K562 (cell line): ENCODE measurements around the gene SNRNP48. TPM values are rescaled to one million over a fixed set of nuclear protein-coding genes. Genes with fewer than 3 reads are reported as not detected.

Experiments
- ATAC-seq: fragments of 200-7000 bp; cut with Tn5 transposase; 3 replicates; pipeline ENCODE4 v1.9.1; 2020; ENCODE audit warnings: moderate library complexity
- BruUV-seq: library from RNA; stranded (reverse); fragments of 400-500 nt; replicated peaks from 2 replicates; lab custom pipeline; 2021; lab: Mats Ljungman, UMichigan
- CTCF ChIA-PET: fragments of 300-600 bp; formaldehyde crosslinking; extraction: SDS; loops from one replicate; lab custom pipeline; 2021; ENCODE audit warnings: low intra/inter-chr PET ratio; lab: Yijun Ruan, JAX
- POLR2A ChIA-PET: fragments of 300-600, 350-650 bp; sonication (Branson Sonifier 250); formaldehyde crosslinking; extraction: SDS; loops from one replicate; lab custom pipeline; 2021; ENCODE audit warnings: antibody characterized with exemption, inconsistent platforms; lab: Yijun Ruan, JAX
- DNase-seq, 4 experiments: peaks; one replicate each; pipeline versions ENCODE4 v3.0.0 to v3.0.0-alpha.2; 2011 to 2018; ENCODE audit warnings: low spot score in 3 of 4, mixed read lengths in 3 of 4; ENCODE audit errors: extremely low read depth in 1 of 4
- FAIRE-seq: peaks from 2 replicates; lab custom pipeline; 2011; peaks lifted over from hg19 to GRCh38; lab: Jason Lieb, UNC
- H2AFZ ChIP-seq: 2 replicates; pipeline ENCODE4 v1.6.0; 2011; ENCODE audit warnings: low read depth, low read length, control low read depth, inconsistent platforms
- H3K27ac ChIP-seq: fragments of 200-600 bp; 3 replicates; pipeline ENCODE4 v1.8.0; 2011; ENCODE audit warnings: low read depth, mild to moderate bottlenecking, control low read depth, inconsistent platforms, low read length, moderate library complexity, mixed read lengths; ENCODE audit errors: extremely low read depth
- H3K27me3 ChIP-seq, 2 experiments: fragments of 300-600 bp in 1 of 2; 2 replicates in 1 of 2; 3 replicates in 1 of 2; pipeline versions ENCODE4 v1.6.0 to v1.8.0; 2011; ENCODE audit warnings: inconsistent platforms in 2 of 2, low read length in 2 of 2, mild to moderate bottlenecking in 1 of 2, mixed read lengths in 1 of 2, moderate library complexity in 1 of 2; ENCODE audit not compliant: control insufficient read depth in 2 of 2, insufficient read depth in 2 of 2
- H3K36me3 ChIP-seq: fragments of 300-600 bp; 3 replicates; pipeline ENCODE4 v1.8.0; 2011; ENCODE audit warnings: mild to moderate bottlenecking, low read length, inconsistent platforms; ENCODE audit not compliant: control insufficient read depth, insufficient read depth
- H3K4me1 ChIP-seq, 2 experiments: fragments of 200-600 bp in 1 of 2; replicated peaks in 1 of 2; 2 replicates in 1 of 2; 3 replicates in 1 of 2; pipeline versions ENCODE4 v1.5.1 to v1.8.0; 2011; ENCODE audit warnings: inconsistent platforms in 2 of 2, low read length in 2 of 2, mild to moderate bottlenecking in 1 of 2, mixed read lengths in 1 of 2, moderate library complexity in 1 of 2; ENCODE audit not compliant: control insufficient read depth in 2 of 2, insufficient read depth in 2 of 2
- H3K4me2 ChIP-seq: 2 replicates; pipeline ENCODE4 v1.6.1; 2011; ENCODE audit warnings: low read length, control low read depth, inconsistent platforms, mixed read lengths; ENCODE audit not compliant: insufficient read depth
- H3K4me3 ChIP-seq: fragments of 200-600 bp; sonication (generic), shearing (Covaris generic); 2 replicates; pipeline ENCODE4 v1.5.1; 2016; ENCODE audit warnings: control low read depth, inconsistent platforms
- H3K79me2 ChIP-seq: fragments of 200-600 bp; 3 replicates; pipeline ENCODE4 v1.8.0; 2011; ENCODE audit warnings: low read length, inconsistent platforms; ENCODE audit not compliant: control insufficient read depth, insufficient read depth
- H3K9ac ChIP-seq, 2 experiments: 2 replicates each; pipeline versions ENCODE4 v1.6.0 to v1.6.1; 2011; ENCODE audit warnings: low read depth in 2 of 2, low read length in 2 of 2, control low read depth in 1 of 2, inconsistent platforms in 1 of 2, mild to moderate bottlenecking in 1 of 2, mixed read lengths in 1 of 2; ENCODE audit not compliant: insufficient read depth in 1 of 2
- H3K9me1 ChIP-seq: one replicate; pipeline ENCODE4 v1.6.0; 2011; ENCODE audit warnings: inconsistent platforms, mild to moderate bottlenecking, low read length, moderate library complexity; ENCODE audit not compliant: control insufficient read depth, insufficient read depth
- H3K9me3 ChIP-seq: replicated peaks from 2 replicates; pipeline ENCODE4 v1.5.1; 2011; ENCODE audit warnings: low read depth, low read length, inconsistent platforms; ENCODE audit not compliant: control insufficient read depth, insufficient read depth
- H4K20me1 ChIP-seq: replicated peaks from 2 replicates; pipeline ENCODE4 v1.6.1; 2011; ENCODE audit warnings: low read length, inconsistent platforms, mixed read lengths; ENCODE audit not compliant: control insufficient read depth, insufficient read depth
- ARNT ChIP-seq, 2 experiments: fragments of 450-650 bp; IDR thresholded peaks; 2 replicates each; pipeline ENCODE4 v1.6.1; 2016; ENCODE audit warnings: mild to moderate bottlenecking in 1 of 2
- DIDO1 ChIP-seq: fragments of 450-650 bp; IDR thresholded peaks from 2 replicates; pipeline ENCODE4 v1.6.1; 2016; ENCODE audit warnings: low read depth, missing biosample characterization, missing genetic modification characterization
- ERF ChIP-seq: fragments of 450-650 bp; formaldehyde crosslinking; IDR thresholded peaks from 2 replicates; pipeline ENCODE4 v1.4.0; 2020; ENCODE audit warnings: mild to moderate bottlenecking, mixed read lengths
- GATA2 ChIP-seq: sonication (generic); formaldehyde crosslinking; IDR thresholded peaks from 2 replicates; pipeline ENCODE4 v1.4.0; 2020; ENCODE audit warnings: mild to moderate bottlenecking, missing genetic modification reagents
- GTF2F1 ChIP-seq: IDR thresholded peaks from 2 replicates; pipeline ENCODE4 v1.6.1; 2011; ENCODE audit warnings: low read depth, low read length, improper control_type of control experiment
- IRF2 ChIP-seq: sonication (generic); formaldehyde crosslinking; IDR thresholded peaks from 2 replicates; pipeline ENCODE4 v1.8.1; 2022; ENCODE audit warnings: mild to moderate bottlenecking, missing genetic modification reagents
- KLF1 ChIP-seq: fragments of 450-650 bp; IDR thresholded peaks from 2 replicates; pipeline ENCODE4 v1.6.1; 2016; ENCODE audit warnings: missing genetic modification characterization, missing compliant biosample characterization
- KLF13 ChIP-seq: fragments of 450-650 bp; IDR thresholded peaks from 2 replicates; pipeline ENCODE4 v1.6.1; 2016; ENCODE audit warnings: missing genetic modification characterization, low read depth, mild to moderate bottlenecking, missing compliant biosample characterization, moderate library complexity, borderline replicate concordance
- MXI1 ChIP-seq: IDR thresholded peaks from 2 replicates; pipeline ENCODE4 v1.6.1; 2011; ENCODE audit warnings: low read depth, mild to moderate bottlenecking, improper control_type of control experiment, low read length
- NCOA6 ChIP-seq: fragments of 450-650 bp; IDR thresholded peaks from 2 replicates; pipeline ENCODE4 v1.6.1; 2017; ENCODE audit warnings: mild to moderate bottlenecking
- RBFOX2 ChIP-seq: fragments of 200-400 bp; formaldehyde crosslinking; IDR thresholded peaks from 2 replicates; pipeline ENCODE4 v1.6.1; 2017; ENCODE audit warnings: low read depth, mild to moderate bottlenecking, low read length, moderate library complexity
- SAFB ChIP-seq: fragments of 200-400 bp; formaldehyde crosslinking; IDR thresholded peaks from 2 replicates; pipeline ENCODE4 v1.6.1; 2017; ENCODE audit warnings: low read depth, low read length, borderline replicate concordance
- SLC30A9 ChIP-seq: fragments of 250-450 bp; sonication (Bioruptor Pico); IDR thresholded peaks from 2 replicates; pipeline ENCODE4 v1.8.0; 2022; ENCODE audit warnings: mild to moderate bottlenecking, moderate library complexity
- ZC3H11A ChIP-seq: IDR thresholded peaks from 2 replicates; pipeline ENCODE4 v1.6.1; 2012; ENCODE audit warnings: low read depth, low read length, improper control_type of control experiment
- ZFP1 ChIP-seq: fragments of 450-650 bp; formaldehyde crosslinking; IDR thresholded peaks from 2 replicates; pipeline ENCODE4 v1.4.0; 2020; ENCODE audit warnings: mild to moderate bottlenecking, mixed read lengths
- ZNF175 ChIP-seq: fragments of 200-800 bp; sonication (Bioruptor generic); IDR thresholded peaks from 2 replicates; pipeline ENCODE4 v1.6.1; 2016; ENCODE audit warnings: low read depth, mild to moderate bottlenecking, missing genetic modification characterization, missing compliant biosample characterization
- ZNF239 ChIP-seq: fragments of 250-450 bp; sonication (Bioruptor Pico); IDR thresholded peaks from 2 replicates; pipeline ENCODE4 v1.4.0; 2020; ENCODE audit warnings: mild to moderate bottlenecking
- ZNF785 ChIP-seq: fragments of 250-450 bp; sonication (Bioruptor Pico); IDR thresholded peaks from 2 replicates; pipeline ENCODE4 v1.4.0; 2020; ENCODE audit warnings: mild to moderate bottlenecking
- WGBS: fragments of 100-300 bp; shearing (Covaris generic); methylation state at CpG from one replicate; pipeline ENCODE4 v1.1.6; 2016; ENCODE audit warnings: low coverage, mixed read lengths; ENCODE audit not compliant: insufficient coverage; ENCODE audit errors: missing lambda C conversion rate; 5-methylcytosine and 5-hydroxymethylcytosine counted together
- in situ Hi-C: fragments of 300-500 bp; cut with MboI; formaldehyde crosslinking; loops from 4 replicates; pipeline ENCODE4 v1.15.0; 2018; ENCODE audit warnings: inconsistent platforms, mixed read lengths
- intact Hi-C: fragments of 100-400 bp; cut with micrococcal nuclease; formaldehyde crosslinking; loops from 2 replicates; pipeline ENCODE4 v1.14.2; 2022
- polyA plus RNA-seq, 8 experiments: library from polyadenylated mRNA; depleted of rRNA in 4 of 8; stranded (reverse) in 5 of 8; unstranded in 3 of 8; fragments of >200 nt; fragmentation: Nextera tagmentation in 2 of 8; fragmentation: Illumina TruSeq in 1 of 8; extraction: Ambion mirVana in 2 of 8; extraction: Trizol in 1 of 8; gene quantifications; 2 replicates each; pipeline versions ENCODE4 v1.2.1 to v1.2.3, GENCODE V29; 2011 to 2014; ENCODE audit warnings: inconsistent platforms in 1 of 8, missing spikeins in 1 of 8
- total RNA-seq, 7 experiments: library from RNA; depleted of rRNA in 6 of 7; stranded (reverse); fragments of >200 nt in 6 of 7; fragmentation: Illumina TruSeq in 2 of 7; extraction: Trizol in 2 of 7; gene quantifications; 2 replicates each; pipeline versions ENCODE4 v1.2.1 to v1.2.3, GENCODE V29; 2011 to 2021; ENCODE audit warnings: low replicate concordance in 1 of 7
- TF ChIP-seq, protein P1 (sequence below): fragments of 450-650 bp; IDR thresholded peaks from 2 replicates; pipeline ENCODE4 v1.6.1; 2014; ENCODE audit warnings: low read depth, mild to moderate bottlenecking, moderate library complexity, borderline replicate concordance
- TF ChIP-seq, protein P2 (sequence below): fragments of 250-450 bp; sonication (Bioruptor Pico); IDR thresholded peaks from 2 replicates; pipeline ENCODE4 v1.5.0; 2022; ENCODE audit warnings: mild to moderate bottlenecking

SNRNP48 gene
- total and polyA plus RNA-seq, 9 of the 15 experiments (the other 6 are each of a cell fraction or from before 2014, with no cell fraction given) = 6.2 to 32.9 (median 18.6) TPM

DNA sequence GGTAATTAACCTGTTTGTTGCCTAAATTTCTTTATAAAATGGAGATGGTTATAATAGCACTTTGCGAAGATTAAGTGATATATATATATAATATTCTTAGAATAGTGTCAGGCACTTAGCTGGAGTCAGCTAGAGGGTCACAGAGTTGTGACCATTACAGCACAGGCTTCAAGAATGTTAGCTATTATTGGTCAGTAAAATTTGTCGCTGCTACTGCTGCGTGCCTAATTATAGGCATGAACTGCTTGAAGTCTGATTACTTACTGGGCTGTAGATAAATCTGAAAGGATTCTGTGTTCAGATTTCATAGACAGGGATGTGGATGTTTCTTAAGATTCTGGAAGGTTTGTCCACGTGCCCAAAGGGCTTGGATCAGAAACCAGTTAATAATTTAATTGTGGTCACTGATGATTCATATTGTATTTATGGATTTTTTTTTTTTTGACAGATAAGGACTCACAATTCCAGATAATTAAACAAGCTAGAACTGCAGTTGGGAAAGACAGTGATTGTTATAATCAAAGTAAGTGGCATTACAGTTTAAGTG lies 4.7 kb downstream of the SNRNP48 start:
- H3K9me3 ChIP-seq = no peaks in the 10 kb centered on the region
- peaks cover 35% of the 10 kb centered on the region for H3K79me2 ChIP-seq
- H3K4me1 ChIP-seq = peaks cover 8 to 10% of the 10 kb centered on the region in 2 experiments; a peak in 4 of 5 replicates
- no peak overlapping the region for H2AFZ ChIP-seq
- ATAC-seq = no peak
- H3K4me3 ChIP-seq = no peak overlapping the region
- FAIRE-seq = no peak
- ChIA-PET CTCF (no interaction called here), POLR2A (no interaction called here)
- no peak overlapping the region for H3K9ac ChIP-seq
- 92% methylated on average over 4 of the region's 4 CpGs for WGBS
- BruUV-seq = no TSS peak
- H3K27ac ChIP-seq = no peak overlapping the region
- in situ Hi-C loops (no loop called here), intact Hi-C loops (loop anchor here (5.0 to 10.0 kb wide), 2 partner anchors 207 to 910 kb away; partner anchors contain the start of genes CAGE1 and RIOK1)
- no peaks in the 10 kb centered on the region for H3K9me1 ChIP-seq
- DNase-seq = no peak
- peaks cover 13% of the 10 kb centered on the region for H4K20me1 ChIP-seq
- no peak overlapping the region for H3K4me2 ChIP-seq
- TF ChIP-seq GATA2 (CRISPR knock-in tag) (no peak), ARNT (IDR thresholded peaks at IDR 0.05) (no peak), DIDO1 (no peak), ZFP1 (CRISPR knock-in tag) (no peak), KLF13 (tag) (no peak), ZNF175 (CRISPR knock-in tag) (no peak), RBFOX2 (no peak), NCOA6 (no peak), KLF1 (tag) (no peak), ZNF239 (no peak), ZC3H11A (no peak), IRF2 (CRISPR knock-in tag) (no peak), SAFB (no peak), ZNF785 (CRISPR knock-in tag) (no peak), SLC30A9 (no peak), ERF (CRISPR knock-in tag) (no peak), MXI1 (no peak), GTF2F1 (no peak)
- TF ChIP-seq, protein P1, sequence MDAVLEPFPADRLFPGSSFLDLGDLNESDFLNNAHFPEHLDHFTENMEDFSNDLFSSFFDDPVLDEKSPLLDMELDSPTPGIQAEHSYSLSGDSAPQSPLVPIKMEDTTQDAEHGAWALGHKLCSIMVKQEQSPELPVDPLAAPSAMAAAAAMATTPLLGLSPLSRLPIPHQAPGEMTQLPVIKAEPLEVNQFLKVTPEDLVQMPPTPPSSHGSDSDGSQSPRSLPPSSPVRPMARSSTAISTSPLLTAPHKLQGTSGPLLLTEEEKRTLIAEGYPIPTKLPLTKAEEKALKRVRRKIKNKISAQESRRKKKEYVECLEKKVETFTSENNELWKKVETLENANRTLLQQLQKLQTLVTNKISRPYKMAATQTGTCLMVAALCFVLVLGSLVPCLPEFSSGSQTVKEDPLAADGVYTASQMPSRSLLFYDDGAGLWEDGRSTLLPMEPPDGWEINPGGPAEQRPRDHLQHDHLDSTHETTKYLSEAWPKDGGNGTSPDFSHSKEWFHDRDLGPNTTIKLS = no peak
- TF ChIP-seq, protein P2, sequence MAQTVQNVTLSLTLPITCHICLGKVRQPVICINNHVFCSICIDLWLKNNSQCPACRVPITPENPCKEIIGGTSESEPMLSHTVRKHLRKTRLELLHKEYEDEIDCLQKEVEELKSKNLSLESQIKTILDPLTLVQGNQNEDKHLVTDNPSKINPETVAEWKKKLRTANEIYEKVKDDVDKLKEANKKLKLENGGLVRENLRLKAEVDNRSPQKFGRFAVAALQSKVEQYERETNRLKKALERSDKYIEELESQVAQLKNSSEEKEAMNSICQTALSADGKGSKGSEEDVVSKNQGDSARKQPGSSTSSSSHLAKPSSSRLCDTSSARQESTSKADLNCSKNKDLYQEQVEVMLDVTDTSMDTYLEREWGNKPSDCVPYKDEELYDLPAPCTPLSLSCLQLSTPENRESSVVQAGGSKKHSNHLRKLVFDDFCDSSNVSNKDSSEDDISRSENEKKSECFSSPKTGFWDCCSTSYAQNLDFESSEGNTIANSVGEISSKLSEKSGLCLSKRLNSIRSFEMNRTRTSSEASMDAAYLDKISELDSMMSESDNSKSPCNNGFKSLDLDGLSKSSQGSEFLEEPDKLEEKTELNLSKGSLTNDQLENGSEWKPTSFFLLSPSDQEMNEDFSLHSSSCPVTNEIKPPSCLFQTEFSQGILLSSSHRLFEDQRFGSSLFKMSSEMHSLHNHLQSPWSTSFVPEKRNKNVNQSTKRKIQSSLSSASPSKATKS = no peak
- H3K36me3 ChIP-seq = peaks cover 69% of the 10 kb centered on the region
- H3K27me3 ChIP-seq = no peaks in the 10 kb centered on the region
